Measurements from ENCODE around the gene PTEN. TPM values are rescaled to one million over a fixed set of nuclear protein-coding genes. Genes with fewer than 3 reads are reported as not detected.
A peak's percentile ranks its signal among the peaks of the same experiment; 100 is the strongest.

Gene PTEN
- total RNA-seq, 1 donor from 2014 or later = 96.3 TPM

DNA sequence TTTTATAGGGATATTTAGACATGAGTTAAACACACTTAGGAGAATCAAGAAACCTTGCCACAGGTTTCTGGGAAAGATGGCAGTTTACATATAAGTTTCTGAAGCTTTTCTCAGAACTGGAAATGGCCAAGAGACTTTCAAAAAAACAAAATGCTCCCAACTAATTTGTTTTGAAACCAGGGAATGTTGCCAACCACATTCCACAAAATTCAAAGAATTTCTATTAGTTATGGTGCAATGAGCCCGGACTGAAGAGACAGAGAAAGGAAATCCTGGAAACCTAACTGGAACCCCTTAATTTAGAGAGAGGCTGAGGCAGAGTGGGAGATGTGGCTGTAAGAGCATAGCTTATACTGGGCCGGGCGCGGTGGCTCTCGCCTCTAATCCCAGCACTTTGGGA, 128.5 kb downstream of the PTEN start:
- DNase-seq (ENCODE audit: low spot score in 2 of 2) = no peak
- Histone ChIP-seq H3K9me3 (no peaks in the 10 kb centered on the region), H3K27ac (no peak overlapping the region), H3K27me3 (no peaks in the 10 kb centered on the region), H3K36me3 (no peaks in the 10 kb centered on the region), H3K4me3 (no peak overlapping the region), H3K4me1 (no peaks in the 10 kb centered on the region)
- intact Hi-C loops (cut with DNase I) = no loop called here
- TF ChIP-seq, protein P1, sequence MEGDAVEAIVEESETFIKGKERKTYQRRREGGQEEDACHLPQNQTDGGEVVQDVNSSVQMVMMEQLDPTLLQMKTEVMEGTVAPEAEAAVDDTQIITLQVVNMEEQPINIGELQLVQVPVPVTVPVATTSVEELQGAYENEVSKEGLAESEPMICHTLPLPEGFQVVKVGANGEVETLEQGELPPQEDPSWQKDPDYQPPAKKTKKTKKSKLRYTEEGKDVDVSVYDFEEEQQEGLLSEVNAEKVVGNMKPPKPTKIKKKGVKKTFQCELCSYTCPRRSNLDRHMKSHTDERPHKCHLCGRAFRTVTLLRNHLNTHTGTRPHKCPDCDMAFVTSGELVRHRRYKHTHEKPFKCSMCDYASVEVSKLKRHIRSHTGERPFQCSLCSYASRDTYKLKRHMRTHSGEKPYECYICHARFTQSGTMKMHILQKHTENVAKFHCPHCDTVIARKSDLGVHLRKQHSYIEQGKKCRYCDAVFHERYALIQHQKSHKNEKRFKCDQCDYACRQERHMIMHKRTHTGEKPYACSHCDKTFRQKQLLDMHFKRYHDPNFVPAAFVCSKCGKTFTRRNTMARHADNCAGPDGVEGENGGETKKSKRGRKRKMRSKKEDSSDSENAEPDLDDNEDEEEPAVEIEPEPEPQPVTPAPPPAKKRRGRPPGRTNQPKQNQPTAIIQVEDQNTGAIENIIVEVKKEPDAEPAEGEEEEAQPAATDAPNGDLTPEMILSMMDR (IDR thresholded peaks at IDR 0.05) = no peak

DNA sequence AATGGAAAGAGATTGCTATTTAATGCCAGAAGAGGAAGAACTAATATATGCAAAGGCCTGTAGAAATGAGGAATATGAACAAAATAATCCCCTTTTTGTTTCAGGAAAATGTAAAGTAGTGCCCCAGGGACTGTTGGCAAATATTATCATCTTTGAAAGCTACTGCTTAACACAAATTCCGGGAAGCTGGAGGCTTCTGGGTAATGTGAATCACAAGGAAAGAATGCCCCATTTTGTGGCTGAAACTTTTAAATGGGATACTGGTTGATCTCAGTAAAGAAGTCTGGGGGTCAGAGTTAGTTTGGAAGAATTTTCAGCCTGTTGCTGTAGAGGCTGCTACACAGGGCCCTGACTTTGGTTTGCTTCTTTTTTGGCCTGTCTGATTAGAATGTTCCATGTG, 141.0 kb downstream of the PTEN start:
- H3K27ac ChIP-seq = peak overlapping the region in 1 of 2 donors; percentile 6
- intact Hi-C loops (cut with DNase I) = no loop called here

DNA sequence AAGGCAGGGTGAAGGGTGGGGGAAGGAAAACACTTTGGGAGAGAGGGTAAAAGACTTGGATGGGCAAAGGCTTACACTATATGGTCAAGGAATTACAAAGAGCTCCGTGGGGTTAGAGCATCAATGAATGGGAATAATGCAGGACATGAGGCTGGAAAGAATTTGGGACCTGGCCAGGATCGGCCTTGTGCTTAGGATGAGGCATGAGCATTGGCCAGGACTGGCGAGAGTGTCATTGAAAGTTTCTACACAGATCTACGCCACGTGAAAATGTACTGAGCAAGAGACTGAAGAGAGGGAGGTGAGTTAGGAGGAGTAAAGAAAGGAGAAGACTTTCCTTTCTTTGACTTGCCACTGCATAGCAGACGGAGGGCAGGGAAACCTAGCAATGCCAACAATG, 142.8 kb downstream of the PTEN start:
- TF ChIP-seq, protein P1 (IDR thresholded peaks at IDR 0.05) = no peak
- Histone ChIP-seq H3K27ac (no peak overlapping the region), H3K9me3 (no peaks in the 10 kb centered on the region), H3K4me1 (no peaks in the 10 kb centered on the region), H3K36me3 (no peaks in the 10 kb centered on the region), H3K4me3 (no peak overlapping the region), H3K27me3 (no peaks in the 10 kb centered on the region)
- intact Hi-C loops (cut with DNase I) = no loop called here
- no peak for DNase-seq (ENCODE audit: low spot score in 2 of 2)

More for the DNA sequence above, 141.0 kb downstream of the PTEN start:
- H3K36me3 ChIP-seq = no peaks in the 10 kb centered on the region
- no peak for DNase-seq (ENCODE audit: low spot score in 2 of 2)
- no peaks in the 10 kb centered on the region for H3K9me3 ChIP-seq
- TF ChIP-seq, protein P1 (IDR thresholded peaks at IDR 0.05) = no peak
- H3K4me1 ChIP-seq = no peaks in the 10 kb centered on the region
- no peaks in the 10 kb centered on the region for H3K27me3 ChIP-seq
- no peak overlapping the region for H3K4me3 ChIP-seq

DNA sequence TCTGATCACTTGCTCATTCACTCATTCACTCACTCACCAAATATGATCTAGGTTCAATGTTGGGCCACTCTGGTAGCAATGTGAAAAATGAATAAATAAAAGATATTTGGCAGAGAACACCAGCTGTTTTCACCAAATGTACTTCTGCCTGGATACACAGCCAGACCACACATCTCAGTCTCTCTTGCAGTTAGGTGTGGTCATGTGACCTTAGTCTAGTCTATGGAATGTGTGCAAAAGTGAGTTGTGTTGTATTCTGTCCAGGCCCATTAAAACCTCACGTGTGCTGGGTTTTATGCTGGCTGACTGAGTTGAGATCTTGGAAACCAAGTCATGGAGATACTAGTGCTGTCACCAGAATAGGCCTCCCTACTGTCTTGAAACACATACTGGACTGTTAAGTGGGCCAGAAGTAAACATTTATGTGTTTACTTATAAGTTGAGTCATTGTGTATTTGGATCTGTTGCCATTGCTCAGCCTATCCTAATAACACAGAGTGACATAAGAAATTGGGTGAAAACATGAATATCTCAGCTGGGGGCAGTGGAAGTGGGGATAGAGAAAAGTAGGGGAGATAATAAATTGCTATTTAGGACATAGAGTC, 145.5 kb downstream of the PTEN start:
- TF ChIP-seq, protein P1 (IDR thresholded peaks at IDR 0.05) = no peak
- Histone ChIP-seq H3K4me1 (peaks cover 0 to 5% of the 10 kb centered on the region in 2 donors), H3K9me3 (no peaks in the 10 kb centered on the region), H3K27me3 (no peaks in the 10 kb centered on the region), H3K36me3 (no peaks in the 10 kb centered on the region), H3K4me3 (no peak overlapping the region), H3K27ac (no peak overlapping the region)
- DNase-seq (ENCODE audit: low spot score in 2 of 2) = no peak
- intact Hi-C loops (cut with DNase I) = no loop called here

DNA sequence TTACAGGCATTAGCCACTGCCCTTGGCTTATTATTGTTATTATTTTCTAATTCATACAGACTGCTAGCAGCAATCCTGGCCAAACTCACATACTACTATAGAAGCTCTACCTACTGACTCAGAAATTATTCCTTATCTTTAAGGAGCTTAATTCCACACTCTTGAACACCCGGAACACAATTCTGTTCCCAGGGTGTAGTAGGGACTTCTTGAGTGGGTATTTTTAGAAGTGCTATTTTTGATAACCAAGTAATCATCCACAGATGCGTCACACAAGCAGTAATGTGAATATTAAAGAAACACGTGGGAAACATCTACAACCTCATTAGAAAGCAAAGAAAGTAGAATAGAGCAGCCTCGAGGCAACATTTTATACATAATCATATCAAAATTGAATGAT, 149.2 kb downstream of the PTEN start:
- intact Hi-C loops (cut with DNase I) = loop anchor here (2.0 kb wide), 2 partner anchors 30 to 40 kb away; no protein-coding TSS in a partner anchor
- TF ChIP-seq, protein P1 (IDR thresholded peaks at IDR 0.05) = no peak
- Histone ChIP-seq H3K9me3 (no peaks in the 10 kb centered on the region), H3K4me3 (no peak overlapping the region), H3K27me3 (no peaks in the 10 kb centered on the region), H3K4me1 (peaks cover 0 to 5% of the 10 kb centered on the region in 2 donors), H3K36me3 (no peaks in the 10 kb centered on the region), H3K27ac (peak overlapping the region; percentile 16 to 67)
- DNase-seq (ENCODE audit: low spot score in 2 of 2) = no peak

DNA sequence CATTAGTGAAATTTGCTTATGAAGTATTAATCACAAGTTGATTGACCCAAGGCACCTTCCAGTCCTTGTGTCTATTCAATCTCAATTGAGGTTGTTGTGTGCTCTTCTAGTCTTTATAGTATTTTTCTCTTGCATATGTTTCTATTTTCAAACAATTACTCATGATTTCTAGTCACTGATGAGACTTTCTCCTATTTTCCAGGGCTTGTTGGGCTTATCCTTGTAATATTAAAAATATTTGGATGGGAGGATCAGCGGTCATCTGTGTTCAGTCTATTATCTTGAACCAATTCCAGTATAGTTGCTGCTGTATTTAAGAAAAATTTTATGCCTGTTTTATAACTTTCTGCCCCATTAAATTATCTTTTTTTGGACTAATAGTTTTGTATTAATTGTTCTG, 154.4 kb downstream of the PTEN start:
- Histone ChIP-seq H3K36me3 (no peaks in the 10 kb centered on the region), H3K9me3 (no peaks in the 10 kb centered on the region), H3K4me3 (no peak overlapping the region), H3K27ac (no peak overlapping the region), H3K27me3 (no peaks in the 10 kb centered on the region), H3K4me1 (no peaks in the 10 kb centered on the region)
- intact Hi-C loops (cut with DNase I) = no loop called here
- no peak for DNase-seq (ENCODE audit: low spot score in 2 of 2)
- TF ChIP-seq, protein P1 (IDR thresholded peaks at IDR 0.05) = no peak

Data from ascending aorta (tissue), 2 donors.